OCI-LY3 (cell line): ENCODE measurements around the gene PGS1.
A peak's percentile ranks its signal among the peaks of the same experiment; 100 is the strongest.

ENCODE experiments used
- EZH2phosphoT487 ChIP-seq: fragments of 200-600 bp; shearing (Covaris generic); IDR thresholded peaks from 2 replicates; pipeline ENCODE4 v1.6.1; 2018; ENCODE audit warnings: antibody characterized with exemption, mixed run types, low read depth
- TF ChIP-seq, protein P1 (sequence below): fragments of 200-600, 300-600 bp; sonication (generic); IDR thresholded peaks from 2 replicates; pipeline ENCODE4 v1.5.1; 2014; ENCODE audit warnings: antibody characterized with exemption, low read length, low read depth

DNA sequence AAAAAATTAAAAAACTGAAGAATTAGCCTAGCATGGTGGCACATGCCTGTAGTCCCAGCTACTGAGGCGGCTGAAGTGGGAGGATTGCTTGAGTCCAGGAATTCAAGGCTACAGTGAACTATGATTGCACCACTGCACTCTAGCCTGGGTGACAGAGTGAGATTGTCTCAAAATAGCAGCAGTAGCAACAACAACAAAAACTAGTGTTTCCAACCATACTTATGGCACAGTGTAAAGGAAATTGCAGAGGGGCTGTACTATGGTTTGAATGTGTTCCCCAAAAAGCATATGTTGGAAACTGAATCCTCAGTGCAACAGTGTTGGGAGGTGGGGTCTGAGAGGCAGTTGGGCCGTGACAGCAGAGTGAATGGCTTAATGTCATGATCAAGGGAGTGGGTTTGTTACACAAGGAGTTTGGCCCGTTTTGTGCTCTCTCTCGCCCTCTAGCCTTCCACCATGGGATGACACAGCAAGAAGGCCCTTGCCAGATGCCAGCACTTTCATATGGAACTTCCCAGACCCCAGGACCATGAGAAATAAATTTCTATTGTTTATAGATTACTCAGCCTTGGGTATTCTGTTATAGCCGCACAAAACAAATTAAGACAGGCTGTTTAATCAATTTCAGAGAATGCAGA lies 70.0 kb downstream of the PGS1 start:
- TF ChIP-seq, protein P1, sequence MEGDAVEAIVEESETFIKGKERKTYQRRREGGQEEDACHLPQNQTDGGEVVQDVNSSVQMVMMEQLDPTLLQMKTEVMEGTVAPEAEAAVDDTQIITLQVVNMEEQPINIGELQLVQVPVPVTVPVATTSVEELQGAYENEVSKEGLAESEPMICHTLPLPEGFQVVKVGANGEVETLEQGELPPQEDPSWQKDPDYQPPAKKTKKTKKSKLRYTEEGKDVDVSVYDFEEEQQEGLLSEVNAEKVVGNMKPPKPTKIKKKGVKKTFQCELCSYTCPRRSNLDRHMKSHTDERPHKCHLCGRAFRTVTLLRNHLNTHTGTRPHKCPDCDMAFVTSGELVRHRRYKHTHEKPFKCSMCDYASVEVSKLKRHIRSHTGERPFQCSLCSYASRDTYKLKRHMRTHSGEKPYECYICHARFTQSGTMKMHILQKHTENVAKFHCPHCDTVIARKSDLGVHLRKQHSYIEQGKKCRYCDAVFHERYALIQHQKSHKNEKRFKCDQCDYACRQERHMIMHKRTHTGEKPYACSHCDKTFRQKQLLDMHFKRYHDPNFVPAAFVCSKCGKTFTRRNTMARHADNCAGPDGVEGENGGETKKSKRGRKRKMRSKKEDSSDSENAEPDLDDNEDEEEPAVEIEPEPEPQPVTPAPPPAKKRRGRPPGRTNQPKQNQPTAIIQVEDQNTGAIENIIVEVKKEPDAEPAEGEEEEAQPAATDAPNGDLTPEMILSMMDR, result peak; percentile 29
- TF ChIP-seq EZH2phosphoT487, result no peak
